Measurements from ENCODE around the gene PREX1.
"Not testable (repeated sequence)": the region's sequence is repeated elsewhere in the genome, so short reads cannot be mapped to it uniquely, and the experiment has no call there.

PREX1 gene, protein sequence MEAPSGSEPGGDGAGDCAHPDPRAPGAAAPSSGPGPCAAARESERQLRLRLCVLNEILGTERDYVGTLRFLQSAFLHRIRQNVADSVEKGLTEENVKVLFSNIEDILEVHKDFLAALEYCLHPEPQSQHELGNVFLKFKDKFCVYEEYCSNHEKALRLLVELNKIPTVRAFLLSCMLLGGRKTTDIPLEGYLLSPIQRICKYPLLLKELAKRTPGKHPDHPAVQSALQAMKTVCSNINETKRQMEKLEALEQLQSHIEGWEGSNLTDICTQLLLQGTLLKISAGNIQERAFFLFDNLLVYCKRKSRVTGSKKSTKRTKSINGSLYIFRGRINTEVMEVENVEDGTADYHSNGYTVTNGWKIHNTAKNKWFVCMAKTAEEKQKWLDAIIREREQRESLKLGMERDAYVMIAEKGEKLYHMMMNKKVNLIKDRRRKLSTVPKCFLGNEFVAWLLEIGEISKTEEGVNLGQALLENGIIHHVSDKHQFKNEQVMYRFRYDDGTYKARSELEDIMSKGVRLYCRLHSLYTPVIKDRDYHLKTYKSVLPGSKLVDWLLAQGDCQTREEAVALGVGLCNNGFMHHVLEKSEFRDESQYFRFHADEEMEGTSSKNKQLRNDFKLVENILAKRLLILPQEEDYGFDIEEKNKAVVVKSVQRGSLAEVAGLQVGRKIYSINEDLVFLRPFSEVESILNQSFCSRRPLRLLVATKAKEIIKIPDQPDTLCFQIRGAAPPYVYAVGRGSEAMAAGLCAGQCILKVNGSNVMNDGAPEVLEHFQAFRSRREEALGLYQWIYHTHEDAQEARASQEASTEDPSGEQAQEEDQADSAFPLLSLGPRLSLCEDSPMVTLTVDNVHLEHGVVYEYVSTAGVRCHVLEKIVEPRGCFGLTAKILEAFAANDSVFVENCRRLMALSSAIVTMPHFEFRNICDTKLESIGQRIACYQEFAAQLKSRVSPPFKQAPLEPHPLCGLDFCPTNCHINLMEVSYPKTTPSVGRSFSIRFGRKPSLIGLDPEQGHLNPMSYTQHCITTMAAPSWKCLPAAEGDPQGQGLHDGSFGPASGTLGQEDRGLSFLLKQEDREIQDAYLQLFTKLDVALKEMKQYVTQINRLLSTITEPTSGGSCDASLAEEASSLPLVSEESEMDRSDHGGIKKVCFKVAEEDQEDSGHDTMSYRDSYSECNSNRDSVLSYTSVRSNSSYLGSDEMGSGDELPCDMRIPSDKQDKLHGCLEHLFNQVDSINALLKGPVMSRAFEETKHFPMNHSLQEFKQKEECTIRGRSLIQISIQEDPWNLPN (N-terminal part only)

DNA sequence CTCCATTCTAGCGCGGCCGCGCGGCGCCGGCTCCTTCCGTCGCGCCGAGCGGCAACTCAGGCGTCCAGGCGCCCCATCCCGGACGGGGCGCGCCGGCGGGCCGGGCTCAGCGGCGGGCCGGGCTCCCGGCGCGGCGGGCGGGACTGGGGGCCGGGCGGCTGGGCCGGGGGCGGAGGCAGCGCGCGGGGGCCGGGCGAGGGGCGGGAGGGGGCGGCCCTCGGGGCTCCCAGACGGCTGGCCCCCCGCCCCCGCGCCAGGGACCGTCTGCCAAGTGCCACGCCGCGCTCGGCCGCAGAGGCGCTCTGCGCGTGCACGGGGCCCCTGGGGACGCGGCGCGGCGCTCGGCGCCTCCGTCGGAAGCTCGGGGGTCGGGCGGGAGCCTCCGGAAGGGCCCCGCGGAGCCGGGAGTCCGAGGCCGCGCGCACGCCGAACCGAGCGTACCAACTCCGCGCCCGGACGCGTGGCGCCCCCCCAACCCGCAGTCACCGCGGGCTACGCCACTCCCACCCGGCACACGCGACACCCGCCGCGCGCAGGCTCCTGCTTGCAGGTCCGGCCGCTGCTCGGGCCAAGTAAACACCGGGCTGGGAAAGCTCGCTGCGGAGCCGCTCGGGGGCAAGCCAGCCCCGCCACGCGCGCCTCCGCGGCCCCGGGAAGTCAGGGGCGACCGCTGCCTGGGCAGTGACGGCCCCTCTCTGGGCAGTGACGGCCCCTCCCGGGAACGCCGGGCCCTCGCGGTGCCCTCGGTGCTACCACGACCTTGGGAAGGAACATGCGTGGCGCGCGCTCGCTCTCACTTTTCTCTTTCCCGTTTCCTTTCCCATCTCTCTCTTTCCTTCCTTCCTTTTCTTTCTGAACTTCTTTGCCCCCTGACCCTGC, at the start of gene PREX1:
PREX1 (minus strand) TSS at position 145 of the 879 bp plus-strand sequence; CDS start at position 6, 139 bp downstream.
- DNase-seq (ENCODE audit: low read depth in 2 of 2) = peak; percentile 56 to 87

DNA sequence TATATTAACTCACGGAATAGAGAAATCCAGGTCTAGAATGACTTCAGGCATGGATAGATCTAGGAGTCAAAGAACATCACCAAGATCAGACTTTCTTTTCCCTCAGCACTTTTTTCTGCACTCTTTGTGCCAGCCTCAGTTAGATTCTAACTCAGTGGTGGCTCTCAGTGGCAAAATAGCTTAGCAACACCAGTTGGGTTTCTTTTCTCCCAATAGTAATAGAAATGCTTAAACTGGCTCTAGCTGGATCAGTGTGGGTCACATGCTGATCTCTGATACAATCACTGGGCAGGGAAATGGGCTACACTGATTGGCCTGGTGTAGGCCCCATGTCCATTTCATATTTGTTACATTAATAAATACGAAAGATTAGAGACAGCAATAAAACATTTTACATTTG, 49.5 kb upstream of the PREX1 start:
- DNase-seq (ENCODE audit: low read depth in 2 of 2) = no peak

DNA sequence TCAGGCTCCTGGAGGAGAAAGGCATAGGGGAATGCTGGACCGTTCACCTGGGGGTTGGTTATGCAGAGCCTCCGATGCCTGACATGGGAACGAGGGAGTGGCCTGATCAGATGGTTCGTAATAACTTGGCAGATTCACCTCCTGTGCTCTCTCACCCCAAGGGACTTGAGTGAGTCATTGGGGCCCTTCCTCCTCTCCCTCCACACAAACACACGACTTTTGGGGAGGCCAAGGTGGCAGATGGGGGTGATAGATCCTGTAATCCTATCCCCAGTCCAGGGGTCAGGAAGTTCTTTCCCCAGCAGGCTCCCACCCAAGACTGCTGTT, 48.1 kb upstream of the PREX1 start:
- DNase-seq (ENCODE audit: low read depth in 2 of 2) = no peak

DNA sequence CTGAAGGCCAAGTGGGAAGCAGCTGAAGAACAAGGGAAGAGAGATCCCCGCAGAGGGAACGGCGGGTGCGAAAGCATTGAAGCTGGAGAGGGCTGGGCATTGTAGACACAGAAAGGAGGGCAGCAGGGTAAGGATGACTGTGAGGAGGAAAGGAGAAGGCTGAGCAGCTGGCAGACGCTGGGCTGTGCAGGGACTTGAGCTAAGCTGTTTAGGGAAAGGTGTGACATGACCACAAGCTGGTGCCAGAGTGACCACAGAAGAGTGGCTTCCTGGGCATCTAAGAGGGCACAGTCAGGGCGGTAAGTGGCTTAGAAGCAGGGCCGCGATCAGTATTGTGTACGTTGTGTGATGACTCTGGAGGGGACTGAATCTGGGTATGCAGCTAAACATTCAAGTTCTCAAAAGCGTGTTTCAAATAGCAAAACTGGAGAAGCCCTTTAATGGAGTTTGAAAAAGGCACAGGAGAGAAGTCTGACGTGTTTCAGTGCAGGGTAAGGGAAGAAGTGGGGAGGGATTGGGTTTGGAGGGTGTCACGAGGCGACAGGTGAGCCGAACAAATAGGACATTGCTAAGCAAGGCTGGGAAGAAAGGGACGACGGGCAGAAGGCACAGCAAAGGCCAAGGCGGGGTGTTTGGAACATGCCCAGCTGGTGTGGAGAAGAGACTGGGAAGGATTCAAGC, 47.6 kb upstream of the PREX1 start:
- DNase-seq (ENCODE audit: low read depth in 2 of 2) = no peak

DNA sequence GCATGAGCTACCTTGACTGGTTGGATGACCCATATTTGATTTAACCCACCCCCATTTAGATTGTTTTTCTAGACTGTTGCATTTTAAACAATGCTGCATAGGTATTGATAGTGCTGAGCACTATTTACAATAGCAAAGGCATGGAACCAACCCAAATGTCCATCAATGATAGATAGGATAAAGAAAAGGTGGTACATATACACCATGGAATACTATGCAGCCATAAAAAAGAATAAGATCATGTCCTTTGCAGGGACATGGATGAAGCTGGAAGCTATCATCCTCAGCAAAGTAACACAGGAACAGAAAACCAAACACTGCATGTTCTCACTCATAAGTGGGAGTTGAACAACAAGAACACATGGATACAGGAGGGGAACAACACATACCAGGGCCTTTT, 41.6 kb upstream of the PREX1 start:
- not testable (repeated sequence) for DNase-seq (ENCODE audit: low read depth in 2 of 2)

DNA sequence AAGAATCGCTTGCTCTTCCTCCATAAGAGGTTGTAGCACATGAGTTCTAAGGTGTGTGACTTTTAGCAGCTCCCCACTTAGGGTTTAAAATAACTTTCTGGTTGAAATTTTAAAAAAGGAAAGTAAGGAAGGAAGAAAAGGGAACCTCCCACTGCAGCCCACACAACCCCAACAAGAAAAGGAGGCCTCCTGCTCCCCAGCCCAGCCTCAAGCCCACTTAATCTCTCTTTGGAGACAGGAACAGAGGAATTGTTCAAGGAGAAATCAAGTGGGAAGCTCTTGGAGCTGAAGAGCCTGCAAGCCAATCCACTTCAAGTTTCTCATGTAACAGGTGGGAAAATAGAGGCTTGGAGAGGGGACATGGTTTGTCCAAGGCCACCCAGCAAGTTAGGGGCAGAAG, 39.1 kb upstream of the PREX1 start:
- no peak for DNase-seq (ENCODE audit: low read depth in 2 of 2)

DNA sequence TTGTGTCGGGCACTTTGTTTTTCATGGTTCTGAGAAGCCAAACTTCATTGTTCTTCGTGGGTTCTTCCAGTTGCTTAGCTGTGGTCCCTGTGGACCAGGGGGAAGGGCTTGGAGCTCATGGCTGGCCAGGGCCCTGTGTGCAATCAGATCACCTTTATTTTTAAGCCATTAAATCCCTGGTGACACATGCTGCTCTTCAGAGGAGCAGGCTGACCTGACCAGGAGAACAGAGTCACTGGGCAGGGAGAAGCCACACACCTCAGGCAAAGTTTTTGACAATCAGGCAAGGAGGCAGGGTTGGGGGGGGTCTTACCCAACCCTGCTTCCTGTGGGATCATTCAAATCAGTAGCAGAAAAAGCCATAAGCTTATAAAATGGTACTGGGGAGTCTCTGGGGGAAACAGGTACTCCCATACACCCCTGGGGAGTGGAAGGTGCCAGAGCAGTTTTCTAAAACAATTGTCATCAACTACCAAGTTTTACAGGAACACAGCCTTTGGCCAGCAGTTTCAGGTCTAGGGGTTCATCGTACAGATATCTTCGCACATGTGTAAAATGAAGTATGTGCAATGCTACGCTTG, 37.0 kb upstream of the PREX1 start:
- DNase-seq (ENCODE audit: low read depth in 2 of 2) = no peak

DNA sequence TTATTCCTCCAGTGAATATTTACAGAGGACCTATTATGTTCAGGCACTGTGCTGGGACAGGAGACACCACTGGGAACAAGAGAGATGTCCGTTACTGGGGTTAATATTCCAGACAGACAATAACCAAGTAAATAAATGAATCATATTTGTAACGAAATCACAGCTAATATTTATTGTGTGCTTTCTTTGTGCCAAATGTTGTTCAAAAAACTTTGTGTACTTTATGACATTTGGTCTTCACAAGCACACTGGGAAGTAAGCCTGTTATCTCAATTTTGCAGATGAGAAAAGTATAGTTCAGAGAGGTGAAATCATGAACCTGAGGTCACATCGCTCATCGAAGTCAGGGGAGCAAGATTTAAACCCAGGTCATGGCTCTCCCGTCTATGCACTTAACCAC, 36.5 kb upstream of the PREX1 start:
- no peak for DNase-seq (ENCODE audit: low read depth in 2 of 2)

DNA sequence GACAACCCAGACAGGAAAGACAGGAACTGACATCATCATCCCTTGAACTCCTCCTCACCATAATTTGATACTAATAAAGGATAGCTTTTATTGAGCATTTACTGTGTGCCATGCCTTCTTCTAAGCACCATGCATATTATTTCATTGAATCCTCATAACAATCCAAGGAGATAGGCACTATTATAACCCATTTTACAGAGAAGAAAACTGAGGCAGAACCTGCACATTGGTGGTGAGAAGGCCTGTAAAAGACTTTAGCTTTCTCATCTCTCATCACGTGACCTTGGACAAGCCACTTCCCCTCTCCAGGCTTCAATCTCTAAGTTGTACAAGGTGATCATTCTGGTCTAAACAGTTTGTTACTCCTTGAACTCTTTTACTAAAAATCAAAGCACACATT, 34.5 kb upstream of the PREX1 start:
- DNase-seq (ENCODE audit: low read depth in 2 of 2) = no peak

DNA sequence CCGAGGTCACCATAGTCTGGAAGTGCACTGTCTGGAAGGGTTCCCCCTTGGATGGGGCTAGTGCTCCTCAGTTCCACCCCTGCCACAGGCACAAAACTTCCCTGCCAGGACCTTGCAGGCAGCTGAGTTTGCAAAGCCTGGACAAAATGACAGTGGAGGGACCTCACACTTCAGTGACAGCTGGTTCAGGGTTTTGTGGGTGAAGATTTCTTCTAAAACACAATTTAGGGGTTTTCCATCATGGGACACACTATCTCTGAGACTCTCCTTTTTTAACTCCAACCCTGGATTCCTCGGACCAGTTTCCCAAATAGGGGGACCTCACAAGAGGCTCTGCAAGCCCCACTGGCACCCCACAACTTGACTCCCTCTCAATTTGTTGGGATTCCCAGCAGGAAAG, 33.6 kb upstream of the PREX1 start:
- no peak for DNase-seq (ENCODE audit: low read depth in 2 of 2)

DNA sequence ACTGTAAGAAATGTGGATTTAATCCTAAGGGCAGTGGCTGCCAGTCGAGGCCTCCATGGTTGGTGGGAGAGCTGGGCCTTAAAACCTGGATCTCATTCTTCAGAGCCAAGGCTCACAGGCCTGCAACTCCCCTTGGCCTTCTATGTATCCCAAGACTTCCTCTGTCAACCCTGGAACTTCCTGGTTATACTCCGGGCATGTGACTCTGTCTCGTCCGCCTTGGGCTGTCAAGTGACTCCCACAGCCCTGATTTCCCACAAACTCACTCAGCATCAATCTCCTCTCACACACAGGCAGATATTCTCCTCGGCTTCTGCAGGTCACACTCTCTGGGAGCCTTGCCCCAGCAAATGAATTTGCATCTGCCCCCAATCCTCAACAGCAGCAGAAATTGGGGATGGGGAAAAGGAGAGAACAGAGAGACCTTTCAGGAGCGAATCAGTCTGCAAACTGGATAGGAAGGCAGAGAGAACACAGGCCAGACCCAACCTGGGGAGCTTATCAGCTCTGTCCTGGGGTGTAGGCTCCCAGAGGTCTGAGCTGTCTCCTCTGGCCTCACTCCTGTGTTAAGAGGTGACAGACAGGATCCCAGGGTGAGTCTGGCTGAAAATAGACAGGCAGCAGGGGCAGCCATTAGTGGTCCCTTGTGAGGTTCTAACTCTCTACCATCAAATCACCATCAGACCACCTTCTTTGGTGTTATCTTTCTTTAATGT, 30.4 kb upstream of the PREX1 start:
- no peak for DNase-seq (ENCODE audit: low read depth in 2 of 2)

DNA sequence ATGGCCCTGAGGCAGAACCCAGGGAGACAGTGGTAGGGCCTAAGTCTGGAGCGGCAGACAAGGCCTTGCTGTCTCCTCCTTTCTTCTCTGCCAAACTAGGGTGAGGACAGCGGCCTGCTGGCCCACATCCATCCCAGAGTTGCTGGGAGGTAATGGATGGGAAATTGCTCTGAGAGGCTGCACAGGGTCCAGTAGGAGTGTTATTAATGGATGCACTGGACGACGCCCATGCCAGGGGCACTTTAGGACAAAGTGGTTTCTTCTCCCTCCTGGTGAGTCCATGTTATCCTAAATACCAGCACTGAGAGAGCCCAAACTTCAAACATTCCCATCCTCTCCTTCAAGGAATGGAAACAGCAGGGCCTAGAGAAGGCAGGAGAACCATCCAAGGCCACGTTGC, 28.3 kb upstream of the PREX1 start:
- DNase-seq (ENCODE audit: low read depth in 2 of 2) = no peak

DNA sequence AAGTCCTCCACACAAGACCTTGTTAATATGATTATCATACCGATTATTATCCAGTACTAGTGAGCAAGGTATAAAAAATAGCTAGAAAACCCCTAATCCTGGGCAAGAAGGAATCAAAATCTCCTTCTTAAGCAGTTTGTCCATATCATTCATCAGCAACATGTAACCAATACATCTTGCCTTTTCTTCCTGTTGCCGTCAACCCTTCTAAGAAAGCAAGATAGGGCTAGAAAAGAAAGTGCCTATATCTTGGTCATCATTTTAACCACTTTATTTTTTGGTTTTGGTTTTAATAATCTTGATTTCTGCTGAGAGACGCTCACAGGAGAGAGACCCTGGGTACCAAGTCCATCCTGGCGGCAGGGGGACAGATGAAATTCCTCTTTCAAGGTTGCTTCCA, 27.2 kb upstream of the PREX1 start:
- no peak for DNase-seq (ENCODE audit: low read depth in 2 of 2)

DNA sequence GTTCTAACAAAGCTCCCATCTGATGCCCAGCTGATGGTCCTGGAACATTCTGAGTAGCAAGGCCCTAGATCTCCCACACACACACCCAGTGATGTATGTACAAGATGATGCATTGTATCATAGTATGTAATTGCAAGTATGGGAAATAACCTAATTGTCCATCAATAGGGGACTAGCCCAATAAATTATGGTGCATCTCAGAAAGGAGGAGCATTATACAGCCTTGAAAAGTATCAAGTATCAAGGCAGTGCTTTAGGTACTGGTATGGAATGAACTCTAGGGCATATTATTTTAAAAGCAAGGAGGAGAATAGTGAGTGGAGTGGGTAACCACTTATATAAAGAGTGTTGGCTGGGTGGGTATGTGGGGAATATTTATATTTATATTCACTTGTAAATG, 24.8 kb upstream of the PREX1 start:
- DNase-seq (ENCODE audit: low read depth in 2 of 2) = no peak

DNA sequence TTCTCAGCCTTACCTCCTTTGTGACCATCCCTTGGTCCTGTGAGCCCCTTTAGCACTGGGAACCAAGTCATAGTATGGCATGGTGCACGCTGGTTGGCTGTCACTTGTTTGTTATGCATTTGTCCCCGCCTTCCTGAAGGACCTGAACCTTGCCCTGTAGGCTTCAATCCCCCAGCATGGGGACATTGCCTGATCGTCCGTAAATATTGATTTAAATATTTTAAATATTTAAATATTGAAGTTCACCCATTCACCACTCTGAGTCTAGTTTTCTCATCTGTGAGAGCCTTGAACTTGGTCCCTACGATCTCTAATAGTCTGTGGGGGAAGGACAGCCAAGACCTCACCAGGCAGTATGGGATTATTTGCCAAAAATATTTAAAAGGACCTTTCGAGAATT, 23.8 kb upstream of the PREX1 start:
- no peak for DNase-seq (ENCODE audit: low read depth in 2 of 2)

DNA sequence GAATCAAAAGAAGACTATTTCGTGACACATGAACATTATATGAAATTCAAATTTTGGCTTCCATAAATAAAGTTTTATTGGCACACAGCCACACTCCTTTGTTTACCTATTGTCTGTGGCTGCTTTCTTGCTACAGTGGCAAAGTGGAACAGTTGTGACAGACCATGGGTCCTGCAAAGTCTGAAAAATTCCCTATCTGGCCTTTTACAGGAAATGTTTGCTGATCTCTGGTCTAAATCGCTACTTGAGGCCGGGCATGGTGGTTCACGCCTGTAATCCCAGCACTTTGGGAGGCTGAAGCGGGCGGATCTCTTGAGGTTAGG, 23.1 kb upstream of the PREX1 start:
- DNase-seq (ENCODE audit: low read depth in 2 of 2) = no peak

DNA sequence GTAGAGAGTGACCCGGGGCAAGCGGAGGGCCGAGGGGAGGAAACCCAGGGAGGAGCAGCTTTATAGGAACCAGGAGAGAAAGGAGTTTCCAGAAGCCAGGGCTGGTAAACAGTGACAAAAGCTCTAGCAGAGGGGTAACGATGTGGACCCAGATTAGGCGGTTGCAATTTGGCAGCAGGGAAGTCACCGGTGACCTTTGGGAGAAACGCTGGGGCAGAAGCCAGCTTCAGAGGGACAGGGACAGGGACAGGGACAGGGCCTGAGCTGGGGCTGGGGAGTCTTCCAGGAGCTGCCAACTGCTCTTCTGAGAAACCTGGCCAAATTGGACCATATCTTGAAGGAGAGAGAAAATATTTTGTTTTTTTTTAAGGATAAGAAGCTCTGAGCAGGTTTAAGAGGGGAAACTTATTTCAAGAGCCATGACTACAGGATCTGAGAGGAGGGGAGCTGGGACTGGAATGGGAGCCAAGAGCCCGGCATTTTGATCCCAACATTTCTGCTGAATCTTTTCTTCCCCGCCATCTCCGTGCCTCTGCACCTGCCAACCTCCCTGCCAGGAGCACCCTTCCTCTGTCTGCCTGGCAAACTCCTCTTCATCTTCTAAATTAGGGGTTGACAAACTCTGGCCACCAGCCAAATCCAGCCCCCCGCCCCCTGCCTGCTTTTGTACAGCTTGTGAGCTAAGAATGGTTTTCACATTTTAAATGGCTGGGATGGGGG, 22.6 kb upstream of the PREX1 start:
- DNase-seq (ENCODE audit: low read depth in 2 of 2) = no peak

DNA sequence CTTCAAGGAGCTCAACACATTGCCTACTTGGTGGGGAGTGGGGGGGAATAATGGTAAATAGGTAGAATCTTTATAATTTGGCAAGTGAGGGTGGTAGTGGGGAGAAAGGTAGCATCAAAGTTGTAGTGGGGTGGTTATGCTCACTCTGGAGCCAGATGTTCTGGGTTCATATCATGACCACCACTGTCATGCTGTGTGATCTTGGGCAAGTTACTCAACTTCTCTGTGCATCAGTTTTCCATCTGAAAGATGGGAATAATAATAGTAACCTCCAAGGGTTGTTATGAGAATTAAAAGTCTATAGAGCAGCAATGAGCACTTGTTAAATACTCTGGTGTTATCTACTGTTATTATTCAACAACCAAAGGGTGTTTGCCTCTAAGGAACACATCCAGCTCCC, 22.0 kb upstream of the PREX1 start:
- DNase-seq (ENCODE audit: low read depth in 2 of 2) = no peak

DNA sequence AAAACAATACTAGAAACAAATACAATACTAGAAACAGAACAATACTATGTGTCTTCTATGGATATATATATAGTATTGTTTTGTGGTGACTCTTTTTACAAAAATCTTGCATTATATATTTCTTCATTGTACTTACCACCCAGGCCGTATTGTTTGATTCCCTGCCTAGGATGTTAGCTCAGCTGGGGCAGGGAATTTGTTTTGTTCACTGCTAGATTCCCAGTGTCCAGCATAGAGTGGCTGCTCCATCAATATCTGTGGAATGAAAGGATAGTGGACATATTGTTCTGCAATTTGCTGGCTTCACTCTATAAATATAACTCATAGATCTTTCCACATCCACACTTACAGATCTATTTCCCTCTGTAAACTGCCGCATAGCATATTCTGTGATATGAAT, 21.5 kb upstream of the PREX1 start:
- no peak for DNase-seq (ENCODE audit: low read depth in 2 of 2)

All from stimulated activated CD8-positive, alpha-beta memory T cell treated with anti-CD3 and anti-CD28 coated beads, Interleukin-7, amount 100 ng/mL, for 4 hours (primary cell).